HPDE6-E6E7 (cell line): ENCODE results near the gene GSTO1.

Source experiments
- DNase-seq: peaks from one replicate; pipeline ENCODE4 v3.0.0; 2011; ENCODE audit warnings: missing footprints; ENCODE audit errors: extremely low spot score

Gene GSTO1

GRCh38 chr10:104250371-104250770, 4.3 kb upstream of the GSTO1 start:
- no peak for DNase-seq

- DNase-seq: no peak
Measured at GRCh38 chr10:104251443-104251842, 3.2 kb upstream of the GSTO1 start.

- DNase-seq: no peak
Measured at GRCh38 chr10:104252368-104252767, 2.3 kb upstream of the GSTO1 start.

- DNase-seq: no peak
Measured at GRCh38 chr10:104253106-104253505, 1.6 kb upstream of the GSTO1 start.

GRCh38 chr10:104253606-104254410, 884 bp upstream of the GSTO1 start:
- no peak for DNase-seq

- no peak for DNase-seq
Measured at GRCh38 chr10:104255311-104255981, 754 bp downstream of the GSTO1 start.

- DNase-seq: no peak
Measured at GRCh38 chr10:104256335-104256961, 1.8 kb downstream of the GSTO1 start.

- no peak for DNase-seq
Measured at GRCh38 chr10:104257235-104257634, 2.5 kb downstream of the GSTO1 start.

- no peak for DNase-seq
Measured at GRCh38 chr10:104258209-104258608, 3.5 kb downstream of the GSTO1 start.

GRCh38 chr10:104259456-104259855, 4.8 kb downstream of the GSTO1 start:
- DNase-seq: no peak

GRCh38 chr10:104259999-104260774, 5.5 kb downstream of the GSTO1 start:
- DNase-seq: no peak

- DNase-seq: no peak
Measured at GRCh38 chr10:104260775-104261115, 6.1 kb downstream of the GSTO1 start.

- DNase-seq: no peak
Measured at GRCh38 chr10:104262055-104262454, 7.4 kb downstream of the GSTO1 start.

GRCh38 chr10:104264783-104265182, 10.1 kb downstream of the GSTO1 start:
- DNase-seq: no peak

- DNase-seq: no peak
Measured at GRCh38 chr10:104267721-104268404, 13.2 kb downstream of the GSTO1 start.

- no peak for DNase-seq
Measured at GRCh38 chr10:104268405-104268712, 13.7 kb downstream of the GSTO1 start.

GRCh38 chr10:104268713-104269645, 14.3 kb downstream of the GSTO1 start, which contains the start of gene GSTO2:
Gene GSTO2 (plus strand): TSS chr10:104269184. CDS start chr10:104274916, 5,732 bp downstream.
- peak; percentile 100 for DNase-seq

GRCh38 chr10:104273286-104273685, 18.6 kb downstream of the GSTO1 start:
- no peak for DNase-seq

GRCh38 chr10:104273899-104274575, 19.3 kb downstream of the GSTO1 start:
- no peak for DNase-seq
